Measurements from ENCODE around the gene GNG13. TPM values are rescaled to one million over a fixed set of nuclear protein-coding genes. Genes with fewer than 3 reads are reported as not detected.

The GNG13 gene
- total and polyA plus RNA-seq, 4 donors = 0.30 to 1.4 (median 1.0) TPM; not detected in 1

DNA sequence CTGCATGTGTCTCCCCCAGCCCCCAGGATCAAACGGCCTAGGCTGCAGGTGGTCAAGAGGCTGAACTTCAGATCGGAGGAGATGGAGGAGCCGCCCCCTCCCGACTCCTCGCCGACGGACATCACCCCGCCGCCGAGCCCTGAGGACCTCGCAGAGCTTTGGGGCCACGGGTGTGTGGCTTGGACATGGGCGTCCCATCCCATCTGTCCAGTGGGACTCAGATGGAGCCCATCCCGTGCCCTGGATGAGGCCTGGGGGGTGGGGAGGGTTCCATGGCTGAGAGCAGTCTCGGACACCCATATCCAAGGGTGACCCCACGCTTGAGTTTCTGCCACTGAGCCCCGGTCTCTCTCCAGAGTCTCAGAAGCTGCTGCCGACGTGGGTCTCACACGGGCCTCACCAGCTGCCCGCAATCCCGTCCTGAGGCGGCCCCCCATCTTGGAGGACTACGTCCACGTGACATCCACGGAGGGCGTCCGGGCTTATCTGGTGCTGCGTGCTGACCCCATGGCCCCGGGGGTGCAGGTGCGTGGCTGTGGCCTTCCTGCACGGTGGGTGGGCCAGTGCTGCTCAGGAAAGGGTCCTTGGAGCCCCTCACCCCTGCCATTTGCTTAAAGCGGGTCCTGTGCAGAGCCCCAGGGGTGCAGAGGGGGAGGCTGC lies 11.2 kb downstream of the GNG13 start:
- WGBS (ENCODE audit: insufficient coverage) = 69% methylated on average over 32 of the region's 33 CpGs
- peaks cover 27% of the 10 kb centered on the region for H3K4me1 ChIP-seq (ENCODE audit: control insufficient read depth, insufficient read depth, low read length)
- DNase-seq (ENCODE audit: low read depth in 4 of 6, low spot score in 6 of 6) = no peak
- peaks cover 87% of the 10 kb centered on the region for H3K36me3 ChIP-seq (ENCODE audit: control insufficient read depth, insufficient read depth, low read length)
- H3K4me3 ChIP-seq (ENCODE audit: low read depth, low read length) = peak overlapping the region; percentile 65
- H3K27ac ChIP-seq (ENCODE audit: low read depth, low read length) = no peak overlapping the region
- H3K27me3 ChIP-seq (ENCODE audit: control insufficient read depth, insufficient read depth, low read length) = no peaks in the 10 kb centered on the region
- no peaks in the 10 kb centered on the region for H3K9me3 ChIP-seq (ENCODE audit: control insufficient read depth, insufficient read depth, low read length)

- Histone ChIP-seq H3K9me3 (ENCODE audit: control insufficient read depth, insufficient read depth, low read length) (no peaks in the 10 kb centered on the region), H3K4me3 (ENCODE audit: low read depth, low read length) (peak within 1 kb of the TSS; percentile 65), H3K27me3 (ENCODE audit: control insufficient read depth, insufficient read depth, low read length) (no peaks in the 10 kb centered on the region), H3K4me1 (ENCODE audit: control insufficient read depth, insufficient read depth, low read length) (peaks cover 27% of the 10 kb centered on the region), H3K27ac (ENCODE audit: low read depth, low read length) (no peak within 1 kb of the TSS), H3K36me3 (ENCODE audit: control insufficient read depth, insufficient read depth, low read length) (peaks cover 85% of the 10 kb centered on the region)
- DNase-seq (ENCODE audit: low read depth in 4 of 6, low spot score in 6 of 6) = peak; percentile 72 to 98 (median 88)
- under 1% methylated on average over 94 of the region's 97 CpGs for WGBS (ENCODE audit: insufficient coverage)
These were observed 12.0 kb downstream of the GNG13 start, which contains the start of gene CHTF18 for GRCh38 chr16:788399-789126. Gene CHTF18, plus strand, starts transcription at chr16:788620. Its CDS starts 65 bp downstream, at chr16:788685.

DNA sequence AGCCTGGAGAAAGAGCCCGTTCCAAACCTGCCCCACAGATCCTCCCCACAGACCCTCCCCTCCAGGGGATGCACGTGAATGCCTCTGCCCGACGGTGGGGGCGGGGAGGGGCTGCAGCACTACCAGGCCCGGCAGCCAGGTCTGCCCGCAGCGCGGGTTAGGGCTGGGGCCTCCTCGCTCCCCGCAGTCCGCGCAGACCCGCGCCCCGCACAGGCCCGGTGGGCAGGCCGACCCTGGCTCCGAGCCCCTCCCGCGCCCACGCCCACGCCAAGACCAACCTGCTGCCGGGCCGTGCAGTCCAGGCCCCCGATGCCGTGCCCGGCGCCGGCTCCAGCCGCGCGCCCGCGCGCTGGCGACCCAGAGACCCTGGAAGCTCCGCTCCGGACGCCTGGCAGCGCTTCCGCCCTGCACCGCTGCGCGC lies 12.5 kb downstream of the GNG13 start, which contains the start of gene RPUSD1:
Gene RPUSD1, minus strand, starts transcription at position 404 of the 421 bp plus-strand sequence. CDS start 644 bp downstream, outside the sequence.
- H3K36me3 ChIP-seq (ENCODE audit: control insufficient read depth, insufficient read depth, low read length) = peaks cover 79% of the 10 kb centered on the region
- WGBS (ENCODE audit: insufficient coverage) = 0% methylated on average over 45 of the region's 45 CpGs
- peaks cover 27% of the 10 kb centered on the region for H3K4me1 ChIP-seq (ENCODE audit: control insufficient read depth, insufficient read depth, low read length)
- no peak within 1 kb of the TSS for H3K27ac ChIP-seq (ENCODE audit: low read depth, low read length)
- no peak for DNase-seq (ENCODE audit: low read depth in 4 of 6, low spot score in 6 of 6)
- H3K27me3 ChIP-seq (ENCODE audit: control insufficient read depth, insufficient read depth, low read length) = no peaks in the 10 kb centered on the region
- H3K4me3 ChIP-seq (ENCODE audit: low read depth, low read length) = peak within 1 kb of the TSS; percentile 65
- H3K9me3 ChIP-seq (ENCODE audit: control insufficient read depth, insufficient read depth, low read length) = no peaks in the 10 kb centered on the region

DNA sequence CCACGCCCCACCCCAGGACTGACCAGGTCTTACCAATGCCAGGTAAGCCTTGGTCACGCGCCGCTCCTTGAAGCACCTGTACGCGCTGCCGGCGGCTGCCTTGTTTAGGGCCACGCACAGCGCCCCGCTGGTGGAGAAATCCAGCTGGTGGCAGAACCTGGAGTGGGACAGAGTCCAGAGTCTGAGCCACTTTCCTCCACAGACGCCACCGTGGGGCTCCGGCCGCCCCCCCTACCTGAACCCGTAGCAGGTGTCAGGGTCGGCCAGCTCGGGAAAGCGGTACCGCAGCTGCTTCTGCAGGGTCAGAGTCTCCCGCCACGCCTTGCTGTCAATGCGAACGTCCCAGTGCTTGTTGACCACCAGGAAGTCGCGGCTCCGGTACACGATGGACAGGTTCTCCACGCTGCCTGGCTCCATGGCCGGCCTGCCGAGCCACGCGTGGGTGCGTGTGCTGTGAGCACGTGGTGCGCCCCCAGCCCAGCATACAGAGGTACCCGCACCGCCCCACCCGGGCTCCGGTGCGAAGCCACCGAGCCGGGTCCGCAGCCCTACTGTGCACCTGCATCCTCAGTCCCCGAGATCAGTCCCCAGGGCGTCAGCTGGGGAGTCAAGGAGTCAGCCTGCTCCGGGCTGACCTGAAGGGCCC lies 13.1 kb downstream of the GNG13 start:
- H3K27ac ChIP-seq (ENCODE audit: low read depth, low read length) = no peak overlapping the region
- WGBS (ENCODE audit: insufficient coverage) = 46% methylated on average over 47 of the region's 47 CpGs
- H3K4me3 ChIP-seq (ENCODE audit: low read depth, low read length) = peak overlapping the region; percentile 49
- no peaks in the 10 kb centered on the region for H3K27me3 ChIP-seq (ENCODE audit: control insufficient read depth, insufficient read depth, low read length)
- no peaks in the 10 kb centered on the region for H3K9me3 ChIP-seq (ENCODE audit: control insufficient read depth, insufficient read depth, low read length)
- H3K4me1 ChIP-seq (ENCODE audit: control insufficient read depth, insufficient read depth, low read length) = peaks cover 29% of the 10 kb centered on the region
- peaks cover 74% of the 10 kb centered on the region for H3K36me3 ChIP-seq (ENCODE audit: control insufficient read depth, insufficient read depth, low read length)
- DNase-seq (ENCODE audit: low read depth in 4 of 6, low spot score in 6 of 6) = no peak

DNA sequence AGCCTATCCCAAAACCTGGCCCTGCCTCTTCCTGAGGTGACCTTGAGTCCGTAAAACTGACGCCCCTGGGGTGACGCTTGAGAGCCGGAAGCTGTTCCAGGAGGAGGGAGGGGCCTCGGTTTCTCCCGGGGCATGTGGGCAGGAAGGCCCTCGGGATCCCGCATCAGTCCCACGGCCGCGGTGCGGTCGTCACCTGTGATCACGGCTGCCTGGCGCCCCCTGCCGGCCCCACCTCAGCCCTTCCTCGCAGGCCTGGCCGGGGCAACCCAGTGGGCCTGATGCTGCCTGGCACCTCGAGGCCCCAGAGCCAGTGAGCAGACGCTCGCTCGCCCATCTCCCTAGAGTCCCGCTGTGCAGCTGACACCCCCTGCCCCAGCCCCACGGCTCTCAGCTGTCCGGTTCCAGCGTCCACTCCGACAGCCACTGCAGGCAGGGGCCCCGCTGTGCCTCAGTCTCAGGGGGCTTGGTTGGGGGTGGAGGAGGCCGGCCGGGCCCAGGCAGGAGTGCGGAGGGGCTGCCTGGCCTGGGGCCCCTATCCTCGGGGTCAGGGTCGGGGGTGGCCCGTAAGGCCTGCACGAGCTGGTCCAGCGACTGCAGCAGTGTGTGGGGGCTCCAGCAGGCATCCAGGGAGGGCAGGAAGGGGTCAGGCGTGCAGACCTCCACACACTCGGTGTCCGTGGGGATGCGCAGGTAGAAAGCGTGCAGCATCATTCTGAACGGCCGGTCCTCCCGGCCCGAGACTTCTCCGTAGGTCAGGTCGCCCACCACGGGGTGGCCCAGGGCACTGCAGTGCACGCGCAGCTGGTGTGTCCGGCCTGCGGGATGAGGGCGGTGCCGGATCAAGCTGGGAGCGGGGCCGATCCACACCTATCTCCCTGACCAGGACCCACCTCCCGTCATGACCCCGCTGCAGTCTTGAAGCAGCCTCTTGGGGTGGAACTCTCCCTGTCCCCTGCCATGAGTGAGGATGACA lies 14.7 kb downstream of the GNG13 start:
- WGBS (ENCODE audit: insufficient coverage) = 63% methylated on average over 58 of the region's 58 CpGs
- Histone ChIP-seq H3K27me3 (ENCODE audit: control insufficient read depth, insufficient read depth, low read length) (no peaks in the 10 kb centered on the region), H3K9me3 (ENCODE audit: control insufficient read depth, insufficient read depth, low read length) (no peaks in the 10 kb centered on the region), H3K27ac (ENCODE audit: low read depth, low read length) (no peak overlapping the region), H3K36me3 (ENCODE audit: control insufficient read depth, insufficient read depth, low read length) (peaks cover 58% of the 10 kb centered on the region), H3K4me3 (ENCODE audit: low read depth, low read length) (no peak overlapping the region), H3K4me1 (ENCODE audit: control insufficient read depth, insufficient read depth, low read length) (peaks cover 29% of the 10 kb centered on the region)
- DNase-seq (ENCODE audit: low read depth in 4 of 6, low spot score in 6 of 6) = peak in 2 of 6 donors; percentile 32 to 40

DNA sequence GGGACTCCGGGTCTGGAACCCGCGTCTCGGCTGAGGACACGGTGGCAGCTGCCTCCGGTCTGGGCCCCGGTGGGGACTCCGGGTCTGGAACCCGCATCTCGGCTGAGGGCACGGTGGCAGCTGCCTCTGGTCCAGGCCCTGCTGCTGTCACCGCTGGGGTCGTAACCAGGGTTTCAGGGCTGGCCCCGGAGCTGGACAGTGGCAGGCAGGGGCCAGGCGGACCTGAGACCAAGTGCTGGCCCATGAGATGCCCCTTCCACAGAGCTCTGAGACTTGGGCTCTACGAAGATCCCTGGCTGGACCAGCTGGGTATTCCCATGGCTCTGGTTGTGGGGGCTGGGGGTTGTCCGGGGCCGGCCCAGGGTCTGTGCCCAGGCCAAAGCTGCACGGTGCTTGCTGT lies 16.1 kb downstream of the GNG13 start:
- Histone ChIP-seq H3K9me3 (ENCODE audit: control insufficient read depth, insufficient read depth, low read length) (no peaks in the 10 kb centered on the region), H3K4me3 (ENCODE audit: low read depth, low read length) (no peak overlapping the region), H3K36me3 (ENCODE audit: control insufficient read depth, insufficient read depth, low read length) (peaks cover 44% of the 10 kb centered on the region), H3K27ac (ENCODE audit: low read depth, low read length) (no peak overlapping the region), H3K27me3 (ENCODE audit: control insufficient read depth, insufficient read depth, low read length) (no peaks in the 10 kb centered on the region), H3K4me1 (ENCODE audit: control insufficient read depth, insufficient read depth, low read length) (peaks cover 26% of the 10 kb centered on the region)
- 94% methylated on average over 19 of the region's 19 CpGs for WGBS (ENCODE audit: insufficient coverage)
- no peak for DNase-seq (ENCODE audit: low read depth in 4 of 6, low spot score in 6 of 6)

DNA sequence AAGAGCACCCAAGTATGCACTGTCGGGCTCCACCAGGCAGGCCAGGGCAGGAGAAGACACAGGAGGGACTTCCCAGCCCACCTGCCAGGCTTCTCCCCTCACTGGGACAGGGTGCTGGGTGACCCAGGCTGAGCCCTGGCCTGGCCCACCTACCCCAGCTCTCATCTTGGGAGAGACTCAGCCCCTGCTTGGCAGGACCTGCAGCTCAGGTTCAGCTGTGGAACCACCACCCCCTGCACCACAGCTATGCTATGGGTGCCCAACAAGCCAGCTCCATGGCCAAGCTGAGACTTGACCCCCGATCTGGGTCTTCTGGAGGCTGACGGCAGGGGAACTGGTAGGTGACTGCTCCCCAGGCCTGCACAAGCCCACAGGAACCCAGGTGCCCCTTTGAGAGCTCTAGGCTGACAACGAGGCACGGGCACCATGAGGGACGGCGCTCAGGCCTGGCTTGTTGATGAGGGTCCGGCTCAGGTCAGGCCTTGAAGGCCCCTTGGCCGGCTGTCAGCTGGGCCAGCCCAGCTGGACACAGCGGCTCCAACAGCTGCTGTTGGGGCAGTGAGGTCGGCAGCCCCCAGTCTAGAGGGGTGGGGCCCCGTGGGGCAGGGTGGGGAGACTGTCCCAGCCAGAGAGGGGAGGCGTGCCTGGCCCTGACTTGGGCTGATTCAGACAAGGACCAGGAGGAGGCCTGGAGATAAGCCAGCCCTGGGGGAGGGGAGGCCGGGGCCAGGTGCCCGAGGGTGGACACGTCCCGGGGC lies 17.0 kb downstream of the GNG13 start:
- H3K27me3 ChIP-seq (ENCODE audit: control insufficient read depth, insufficient read depth, low read length) = no peaks in the 10 kb centered on the region
- no peak for DNase-seq (ENCODE audit: low read depth in 4 of 6, low spot score in 6 of 6)

GRCh38 chr16:782766-783403 lies 17.6 kb downstream of the GNG13 start:
- H3K27me3 ChIP-seq (ENCODE audit: control insufficient read depth, insufficient read depth, low read length) = no peaks in the 10 kb centered on the region
- WGBS (ENCODE audit: insufficient coverage) = 78% methylated on average over 36 of the region's 36 CpGs

More for the DNA sequence above, 17.0 kb downstream of the GNG13 start:
- Histone ChIP-seq H3K27ac (ENCODE audit: low read depth, low read length) (no peak overlapping the region), H3K9me3 (ENCODE audit: control insufficient read depth, insufficient read depth, low read length) (no peaks in the 10 kb centered on the region), H3K4me1 (ENCODE audit: control insufficient read depth, insufficient read depth, low read length) (peaks cover 19% of the 10 kb centered on the region), H3K4me3 (ENCODE audit: low read depth, low read length) (no peak overlapping the region), H3K36me3 (ENCODE audit: control insufficient read depth, insufficient read depth, low read length) (peaks cover 39% of the 10 kb centered on the region)
- 68% methylated on average over 17 of the region's 17 CpGs for WGBS (ENCODE audit: insufficient coverage)

More at GRCh38 chr16:782766-783403, 17.6 kb downstream of the GNG13 start:
- no peaks in the 10 kb centered on the region for H3K9me3 ChIP-seq (ENCODE audit: control insufficient read depth, insufficient read depth, low read length)
- peaks cover 18% of the 10 kb centered on the region for H3K4me1 ChIP-seq (ENCODE audit: control insufficient read depth, insufficient read depth, low read length)
- no peak for DNase-seq (ENCODE audit: low read depth in 4 of 6, low spot score in 6 of 6)
- H3K36me3 ChIP-seq (ENCODE audit: control insufficient read depth, insufficient read depth, low read length) = peaks cover 39% of the 10 kb centered on the region
- no peak overlapping the region for H3K4me3 ChIP-seq (ENCODE audit: low read depth, low read length)
- no peak overlapping the region for H3K27ac ChIP-seq (ENCODE audit: low read depth, low read length)
